K562 (cell line): ENCODE measurements around the gene RAVER2. TPM values are rescaled to one million over a fixed set of nuclear protein-coding genes. Genes with fewer than 3 reads are reported as not detected.

Experiments
- ATAC-seq: fragments of 200-7000 bp; cut with Tn5 transposase; 3 replicates; pipeline ENCODE4 v1.9.1; 2020; ENCODE audit warnings: moderate library complexity
- BruUV-seq: library from RNA; stranded (reverse); fragments of 400-500 nt; replicated peaks from 2 replicates; lab custom pipeline; 2021; lab: Mats Ljungman, UMichigan
- CTCF ChIA-PET: fragments of 300-600 bp; formaldehyde crosslinking; extraction: SDS; loops from one replicate; lab custom pipeline; 2021; ENCODE audit warnings: low intra/inter-chr PET ratio; lab: Yijun Ruan, JAX
- POLR2A ChIA-PET: fragments of 300-600, 350-650 bp; sonication (Branson Sonifier 250); formaldehyde crosslinking; extraction: SDS; loops from one replicate; lab custom pipeline; 2021; ENCODE audit warnings: antibody characterized with exemption, inconsistent platforms; lab: Yijun Ruan, JAX
- DNase-seq, 4 experiments: peaks; one replicate each; pipeline versions ENCODE4 v3.0.0 to v3.0.0-alpha.2; 2011 to 2018; ENCODE audit warnings: low spot score in 3 of 4, mixed read lengths in 3 of 4; ENCODE audit errors: extremely low read depth in 1 of 4
- FAIRE-seq: peaks from 2 replicates; lab custom pipeline; 2011; peaks lifted over from hg19 to GRCh38; lab: Jason Lieb, UNC
- H2AFZ ChIP-seq: 2 replicates; pipeline ENCODE4 v1.6.0; 2011; ENCODE audit warnings: low read depth, low read length, control low read depth, inconsistent platforms
- H3K27ac ChIP-seq: fragments of 200-600 bp; 3 replicates; pipeline ENCODE4 v1.8.0; 2011; ENCODE audit warnings: low read depth, mild to moderate bottlenecking, control low read depth, inconsistent platforms, low read length, moderate library complexity, mixed read lengths; ENCODE audit errors: extremely low read depth
- H3K27me3 ChIP-seq, 2 experiments: fragments of 300-600 bp in 1 of 2; 2 replicates in 1 of 2; 3 replicates in 1 of 2; pipeline versions ENCODE4 v1.6.0 to v1.8.0; 2011; ENCODE audit warnings: inconsistent platforms in 2 of 2, low read length in 2 of 2, mild to moderate bottlenecking in 1 of 2, mixed read lengths in 1 of 2, moderate library complexity in 1 of 2; ENCODE audit not compliant: control insufficient read depth in 2 of 2, insufficient read depth in 2 of 2
- H3K36me3 ChIP-seq: fragments of 300-600 bp; 3 replicates; pipeline ENCODE4 v1.8.0; 2011; ENCODE audit warnings: mild to moderate bottlenecking, low read length, inconsistent platforms; ENCODE audit not compliant: control insufficient read depth, insufficient read depth
- H3K4me1 ChIP-seq, 2 experiments: fragments of 200-600 bp in 1 of 2; replicated peaks in 1 of 2; 2 replicates in 1 of 2; 3 replicates in 1 of 2; pipeline versions ENCODE4 v1.5.1 to v1.8.0; 2011; ENCODE audit warnings: inconsistent platforms in 2 of 2, low read length in 2 of 2, mild to moderate bottlenecking in 1 of 2, mixed read lengths in 1 of 2, moderate library complexity in 1 of 2; ENCODE audit not compliant: control insufficient read depth in 2 of 2, insufficient read depth in 2 of 2
- H3K4me2 ChIP-seq: 2 replicates; pipeline ENCODE4 v1.6.1; 2011; ENCODE audit warnings: low read length, control low read depth, inconsistent platforms, mixed read lengths; ENCODE audit not compliant: insufficient read depth
- H3K4me3 ChIP-seq: fragments of 200-600 bp; sonication (generic), shearing (Covaris generic); 2 replicates; pipeline ENCODE4 v1.5.1; 2016; ENCODE audit warnings: control low read depth, inconsistent platforms
- H3K79me2 ChIP-seq: fragments of 200-600 bp; 3 replicates; pipeline ENCODE4 v1.8.0; 2011; ENCODE audit warnings: low read length, inconsistent platforms; ENCODE audit not compliant: control insufficient read depth, insufficient read depth
- H3K9ac ChIP-seq, 2 experiments: 2 replicates each; pipeline versions ENCODE4 v1.6.0 to v1.6.1; 2011; ENCODE audit warnings: low read depth in 2 of 2, low read length in 2 of 2, control low read depth in 1 of 2, inconsistent platforms in 1 of 2, mild to moderate bottlenecking in 1 of 2, mixed read lengths in 1 of 2; ENCODE audit not compliant: insufficient read depth in 1 of 2
- H3K9me1 ChIP-seq: one replicate; pipeline ENCODE4 v1.6.0; 2011; ENCODE audit warnings: inconsistent platforms, mild to moderate bottlenecking, low read length, moderate library complexity; ENCODE audit not compliant: control insufficient read depth, insufficient read depth
- H3K9me3 ChIP-seq: replicated peaks from 2 replicates; pipeline ENCODE4 v1.5.1; 2011; ENCODE audit warnings: low read depth, low read length, inconsistent platforms; ENCODE audit not compliant: control insufficient read depth, insufficient read depth
- H4K20me1 ChIP-seq: replicated peaks from 2 replicates; pipeline ENCODE4 v1.6.1; 2011; ENCODE audit warnings: low read length, inconsistent platforms, mixed read lengths; ENCODE audit not compliant: control insufficient read depth, insufficient read depth
- ATF7 ChIP-seq: fragments of 450-650 bp; IDR thresholded peaks from 2 replicates; pipeline ENCODE4 v1.7.1; 2014; ENCODE audit warnings: mild to moderate bottlenecking, moderate library complexity
- BRCA1 ChIP-seq, 2 experiments: fragments of 450-650 bp in 1 of 2; sonication (generic) in 1 of 2; formaldehyde crosslinking in 1 of 2; IDR thresholded peaks; 2 replicates each; pipeline versions ENCODE4 v1.5.0 to v1.6.1; 2017 to 2020; ENCODE audit warnings: mild to moderate bottlenecking in 1 of 2, missing genetic modification reagents in 1 of 2
- BRD9 ChIP-seq: fragments of 450-650 bp; IDR thresholded peaks from 2 replicates; pipeline ENCODE4 v1.6.1; 2018; ENCODE audit warnings: low read depth; ENCODE audit not compliant: partially characterized antibody
- CBX3 ChIP-seq, 2 experiments: IDR thresholded peaks; 1 replicate in 1 of 2; 2 replicates in 1 of 2; pipeline ENCODE4 v1.6.1; 2012; ENCODE audit warnings: inconsistent platforms in 2 of 2, low read length in 2 of 2, borderline replicate concordance in 1 of 2, control low read depth in 1 of 2
- CREM ChIP-seq: IDR thresholded peaks from 2 replicates; pipeline ENCODE4 v1.6.1; 2014; ENCODE audit warnings: antibody characterized with exemption, low read depth
- DMBX1 ChIP-seq: fragments of 250-450 bp; sonication (Bioruptor Pico); IDR thresholded peaks from 2 replicates; pipeline ENCODE4 v1.8.0; 2022; ENCODE audit warnings: inconsistent platforms, mild to moderate bottlenecking, moderate library complexity, borderline replicate concordance
- GATAD2A ChIP-seq: fragments of 450-650 bp; IDR thresholded peaks from 2 replicates; pipeline ENCODE4 v1.6.1; 2017
- HOXB6 ChIP-seq: fragments of 250-450 bp; sonication (Bioruptor Pico); IDR thresholded peaks from 2 replicates; pipeline ENCODE4 v1.5.1; 2022; ENCODE audit warnings: mild to moderate bottlenecking, borderline replicate concordance
- KLF13 ChIP-seq: fragments of 450-650 bp; IDR thresholded peaks from 2 replicates; pipeline ENCODE4 v1.6.1; 2016; ENCODE audit warnings: missing genetic modification characterization, low read depth, mild to moderate bottlenecking, missing compliant biosample characterization, moderate library complexity, borderline replicate concordance
- MAFK ChIP-seq: IDR thresholded peaks from 2 replicates; pipeline ENCODE4 v1.6.1; 2011; ENCODE audit warnings: low read length, improper control_type of control experiment
- MAZ ChIP-seq, 2 experiments: fragments of 450-650 bp in 1 of 2; sonication (generic) in 1 of 2; formaldehyde crosslinking; IDR thresholded peaks in 1 of 2; conservative IDR thresholded peaks in 1 of 2; 2 replicates each; pipeline versions ENCODE4 v1.4.0 to v1.5.0; 2020; ENCODE audit warnings: mild to moderate bottlenecking in 1 of 2, missing genetic modification reagents in 1 of 2
- PHF8 ChIP-seq: fragments of 200-600 bp; sonication (generic); IDR thresholded peaks from 2 replicates; pipeline ENCODE4 v1.6.1; 2012; ENCODE audit warnings: mixed run types, mild to moderate bottlenecking, inconsistent platforms, low read length, moderate library complexity, borderline replicate concordance
- SMARCB1 ChIP-seq: IDR thresholded peaks from 2 replicates; pipeline ENCODE4 v1.6.1; 2011; ENCODE audit warnings: improper control_type of control experiment, low read depth; ENCODE audit not compliant: insufficient read length
- ZKSCAN3 ChIP-seq: fragments of 250-450 bp; sonication (Bioruptor Pico); IDR thresholded peaks from 2 replicates; pipeline ENCODE4 v1.4.0; 2020
- ZNF274 ChIP-seq: IDR thresholded peaks from 2 replicates; pipeline ENCODE4 v1.6.1; 2011; ENCODE audit warnings: low read depth, mild to moderate bottlenecking, low read length, moderate library complexity, borderline replicate concordance
- in situ Hi-C: fragments of 300-500 bp; cut with MboI; formaldehyde crosslinking; loops from 4 replicates; pipeline ENCODE4 v1.15.0; 2018; ENCODE audit warnings: inconsistent platforms, mixed read lengths
- intact Hi-C: fragments of 100-400 bp; cut with micrococcal nuclease; formaldehyde crosslinking; loops from 2 replicates; pipeline ENCODE4 v1.14.2; 2022
- polyA plus RNA-seq, 8 experiments: library from polyadenylated mRNA; depleted of rRNA in 4 of 8; stranded (reverse) in 5 of 8; unstranded in 3 of 8; fragments of >200 nt; fragmentation: Nextera tagmentation in 2 of 8; fragmentation: Illumina TruSeq in 1 of 8; extraction: Ambion mirVana in 2 of 8; extraction: Trizol in 1 of 8; gene quantifications; 2 replicates each; pipeline versions ENCODE4 v1.2.1 to v1.2.3, GENCODE V29; 2011 to 2014; ENCODE audit warnings: inconsistent platforms in 1 of 8, missing spikeins in 1 of 8
- total RNA-seq, 7 experiments: library from RNA; depleted of rRNA in 6 of 7; stranded (reverse); fragments of >200 nt in 6 of 7; fragmentation: Illumina TruSeq in 2 of 7; extraction: Trizol in 2 of 7; gene quantifications; 2 replicates each; pipeline versions ENCODE4 v1.2.1 to v1.2.3, GENCODE V29; 2011 to 2021; ENCODE audit warnings: low replicate concordance in 1 of 7
- TF ChIP-seq, protein P1 (sequence below): fragments of 250-450 bp; sonication (Bioruptor Pico); IDR thresholded peaks from 2 replicates; pipeline ENCODE4 v1.6.1; 2021; ENCODE audit warnings: mild to moderate bottlenecking
- TF ChIP-seq, protein P2 (sequence below): sonication (generic); formaldehyde crosslinking; IDR thresholded peaks from 2 replicates; pipeline ENCODE4 v1.8.0; 2022; ENCODE audit warnings: mild to moderate bottlenecking, missing genetic modification reagents, borderline replicate concordance
- TF ChIP-seq, protein P3 (sequence below): sonication (generic); formaldehyde crosslinking; IDR thresholded peaks from 2 replicates; pipeline ENCODE4 v1.8.0; 2022; ENCODE audit warnings: mild to moderate bottlenecking, missing genetic modification reagents
- TF ChIP-seq, protein P4 (sequence below): sonication (generic); formaldehyde crosslinking; IDR thresholded peaks from 2 replicates; pipeline ENCODE4 v1.9.0; 2022; ENCODE audit warnings: mild to moderate bottlenecking, missing genetic modification reagents

RAVER2 gene
- total and polyA plus RNA-seq, 9 of the 15 experiments (the other 6 are each of a cell fraction or from before 2014, with no cell fraction given) = 1.8 to 6.1 (median 4.4) TPM

DNA sequence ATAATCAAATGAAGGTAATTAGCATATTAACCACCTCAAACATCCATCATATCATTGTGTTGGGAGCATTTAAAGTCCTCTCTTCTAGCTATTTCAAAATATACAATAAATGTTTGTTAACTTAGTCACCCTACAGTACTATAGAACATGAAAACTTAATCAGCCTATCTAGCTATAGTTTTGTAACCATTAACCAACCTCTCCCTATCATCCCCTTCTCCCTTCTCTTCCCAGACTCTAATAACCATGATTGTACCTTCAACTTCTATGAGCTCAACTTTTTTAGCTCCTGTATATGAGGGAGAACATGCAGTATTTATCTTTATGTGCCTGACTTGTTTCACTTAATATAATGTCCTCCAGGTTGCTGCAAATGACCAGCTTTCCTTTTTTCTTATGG, 54.0 kb downstream of the RAVER2 start:
- Histone ChIP-seq H2AFZ (no peak overlapping the region), H3K4me3 (no peak overlapping the region), H3K27ac (no peak overlapping the region), H3K4me2 (no peak overlapping the region), H4K20me1 (no peaks in the 10 kb centered on the region), H3K36me3 (no peaks in the 10 kb centered on the region), H3K9me1 (no peaks in the 10 kb centered on the region), H3K27me3 (no peaks in the 10 kb centered on the region), H3K79me2 (no peaks in the 10 kb centered on the region), H3K9me3 (no peaks in the 10 kb centered on the region), H3K4me1 (no peaks in the 10 kb centered on the region), H3K9ac (no peak overlapping the region)
- ChIA-PET POLR2A (interaction anchor here (0.6 to 1.1 kb wide), 3 partner anchors 11 to 488 kb away, joined by 3 read pairs; no protein-coding TSS in a partner anchor), CTCF (no interaction called here)
- DNase-seq = no peak
- FAIRE-seq = no peak
- no TSS peak for BruUV-seq
- no peak for ATAC-seq
- intact Hi-C loops = no loop called here
- in situ Hi-C loops = no loop called here
- TF ChIP-seq, protein P1, sequence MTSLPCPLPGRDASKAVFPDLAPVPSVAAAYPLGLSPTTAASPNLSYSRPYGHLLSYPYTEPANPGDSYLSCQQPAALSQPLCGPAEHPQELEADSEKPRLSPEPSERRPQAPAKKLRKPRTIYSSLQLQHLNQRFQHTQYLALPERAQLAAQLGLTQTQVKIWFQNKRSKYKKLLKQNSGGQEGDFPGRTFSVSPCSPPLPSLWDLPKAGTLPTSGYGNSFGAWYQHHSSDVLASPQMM (CRISPR knock-in tag) = no peak
- no peak for TF ChIP-seq KLF13 (tag)
- TF ChIP-seq ZNF274 = no peak
- TF ChIP-seq, protein P2, sequence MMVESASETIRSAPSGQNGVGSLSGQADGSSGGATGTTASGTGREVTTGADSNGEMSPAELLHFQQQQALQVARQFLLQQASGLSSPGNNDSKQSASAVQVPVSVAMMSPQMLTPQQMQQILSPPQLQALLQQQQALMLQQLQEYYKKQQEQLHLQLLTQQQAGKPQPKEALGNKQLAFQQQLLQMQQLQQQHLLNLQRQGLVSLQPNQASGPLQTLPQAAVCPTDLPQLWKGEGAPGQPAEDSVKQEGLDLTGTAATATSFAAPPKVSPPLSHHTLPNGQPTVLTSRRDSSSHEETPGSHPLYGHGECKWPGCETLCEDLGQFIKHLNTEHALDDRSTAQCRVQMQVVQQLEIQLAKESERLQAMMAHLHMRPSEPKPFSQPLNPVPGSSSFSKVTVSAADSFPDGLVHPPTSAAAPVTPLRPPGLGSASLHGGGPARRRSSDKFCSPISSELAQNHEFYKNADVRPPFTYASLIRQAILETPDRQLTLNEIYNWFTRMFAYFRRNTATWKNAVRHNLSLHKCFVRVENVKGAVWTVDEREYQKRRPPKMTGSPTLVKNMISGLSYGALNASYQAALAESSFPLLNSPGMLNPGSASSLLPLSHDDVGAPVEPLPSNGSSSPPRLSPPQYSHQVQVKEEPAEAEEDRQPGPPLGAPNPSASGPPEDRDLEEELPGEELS (CRISPR knock-in tag) = no peak
- TF ChIP-seq ZKSCAN3 (CRISPR knock-in tag) = no peak
- no peak for TF ChIP-seq DMBX1 (CRISPR knock-in tag)
- TF ChIP-seq BRD9 = no peak
- no peak for TF ChIP-seq CBX3 (IDR thresholded peaks at IDR 0.05; ENCODE audit: borderline replicate concordance in 1 of 2, low read length in 2 of 2)
- no peak for TF ChIP-seq BRCA1 (IDR thresholded peaks at IDR 0.05)
- no peak for TF ChIP-seq BRCA1 (CRISPR knock-in tag; IDR thresholded peaks at IDR 0.05)
- TF ChIP-seq, protein P3, sequence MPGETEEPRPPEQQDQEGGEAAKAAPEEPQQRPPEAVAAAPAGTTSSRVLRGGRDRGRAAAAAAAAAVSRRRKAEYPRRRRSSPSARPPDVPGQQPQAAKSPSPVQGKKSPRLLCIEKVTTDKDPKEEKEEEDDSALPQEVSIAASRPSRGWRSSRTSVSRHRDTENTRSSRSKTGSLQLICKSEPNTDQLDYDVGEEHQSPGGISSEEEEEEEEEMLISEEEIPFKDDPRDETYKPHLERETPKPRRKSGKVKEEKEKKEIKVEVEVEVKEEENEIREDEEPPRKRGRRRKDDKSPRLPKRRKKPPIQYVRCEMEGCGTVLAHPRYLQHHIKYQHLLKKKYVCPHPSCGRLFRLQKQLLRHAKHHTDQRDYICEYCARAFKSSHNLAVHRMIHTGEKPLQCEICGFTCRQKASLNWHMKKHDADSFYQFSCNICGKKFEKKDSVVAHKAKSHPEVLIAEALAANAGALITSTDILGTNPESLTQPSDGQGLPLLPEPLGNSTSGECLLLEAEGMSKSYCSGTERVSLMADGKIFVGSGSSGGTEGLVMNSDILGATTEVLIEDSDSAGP = no peak
- no peak for TF ChIP-seq MAZ (CRISPR knock-in tag; conservative IDR thresholded peaks at IDR 0.05 in 1 of 2, IDR thresholded peaks at IDR 0.05 in 1 of 2)
- no peak for TF ChIP-seq SMARCB1
- TF ChIP-seq HOXB6 (CRISPR knock-in tag) = no peak
- no peak for TF ChIP-seq MAFK
- no peak for TF ChIP-seq GATAD2A
- TF ChIP-seq, protein P4, sequence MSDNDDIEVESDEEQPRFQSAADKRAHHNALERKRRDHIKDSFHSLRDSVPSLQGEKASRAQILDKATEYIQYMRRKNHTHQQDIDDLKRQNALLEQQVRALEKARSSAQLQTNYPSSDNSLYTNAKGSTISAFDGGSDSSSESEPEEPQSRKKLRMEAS = no peak
- no peak for TF ChIP-seq PHF8
- no peak for TF ChIP-seq CREM
- no peak for TF ChIP-seq ATF7
